Neuronal stem cell (in vitro differentiated cells): Measurements from ENCODE around the gene NACA2.

Experiments used
- DNase-seq: peaks from one replicate; pipeline ENCODE4 v3.0.0-alpha.2; 2013; ENCODE audit warnings: low spot score
- H2AFZ ChIP-seq: one replicate; pipeline ENCODE4 v1.6.1; 2013; ENCODE audit warnings: mild to moderate bottlenecking, low read length, inconsistent platforms
- H2AK5ac ChIP-seq: 2 replicates; pipeline ENCODE4 v1.6.1; 2013; ENCODE audit warnings: low read depth, mild to moderate bottlenecking, inconsistent platforms, low read length, moderate library complexity, mixed read lengths
- H2BK120ac ChIP-seq: 2 replicates; pipeline ENCODE4 v1.6.1; 2013; ENCODE audit warnings: low read depth, mild to moderate bottlenecking, inconsistent platforms, low read length, moderate library complexity, mixed read lengths
- H2BK12ac ChIP-seq: one replicate; pipeline ENCODE4 v1.6.1; 2013; ENCODE audit warnings: low read length, inconsistent platforms
- H2BK15ac ChIP-seq: 2 replicates; pipeline ENCODE4 v1.6.1; 2013; ENCODE audit warnings: mild to moderate bottlenecking, low read length, inconsistent platforms, mixed read lengths
- H2BK5ac ChIP-seq: one replicate; pipeline ENCODE4 v1.6.1; 2013; ENCODE audit warnings: inconsistent platforms, mild to moderate bottlenecking, low read length, moderate library complexity
- H3K14ac ChIP-seq: one replicate; pipeline ENCODE4 v1.6.1; 2013; ENCODE audit warnings: low read length, inconsistent platforms
- H3K18ac ChIP-seq: 2 replicates; pipeline ENCODE4 v1.6.1; 2013; ENCODE audit warnings: low read length, inconsistent platforms
- H3K23ac ChIP-seq: 2 replicates; pipeline ENCODE4 v1.6.1; 2013; ENCODE audit warnings: low read depth, mild to moderate bottlenecking, mixed read lengths, low read length, inconsistent platforms; ENCODE audit not compliant: poor library complexity
- H3K27ac ChIP-seq: replicated peaks from 3 replicates; pipeline ENCODE4 v1.5.1; 2013; ENCODE audit warnings: low read length, inconsistent platforms
- H3K27me3 ChIP-seq, 3 experiments: 2 replicates each; pipeline ENCODE4 v1.6.1; 2013; ENCODE audit warnings: low read length in 3 of 3, mild to moderate bottlenecking in 2 of 3, inconsistent platforms in 1 of 3, low read depth in 1 of 3, mixed read lengths in 1 of 3, moderate library complexity in 1 of 3; ENCODE audit not compliant: control insufficient read depth in 3 of 3, insufficient read depth in 3 of 3
- H3K36me3 ChIP-seq, 2 donors: replicated peaks in 1 of 2; 2 replicates each; pipeline ENCODE4 v1.6.1; 2013; ENCODE audit warnings: low read length in 2 of 2; ENCODE audit not compliant: control insufficient read depth in 2 of 2, insufficient read depth in 2 of 2
- H3K4ac ChIP-seq: 2 replicates; pipeline ENCODE4 v1.6.1; 2013; ENCODE audit warnings: inconsistent platforms, mild to moderate bottlenecking, low read length, moderate library complexity
- H3K4me1 ChIP-seq, 2 donors: 1 replicate in 1 of 2; 2 replicates in 1 of 2; pipeline ENCODE4 v1.6.1; 2013; ENCODE audit warnings: low read length in 2 of 2, low read depth in 1 of 2; ENCODE audit not compliant: control insufficient read depth in 2 of 2, insufficient read depth in 1 of 2
- H3K4me2 ChIP-seq: one replicate; pipeline ENCODE4 v1.6.1; 2013; ENCODE audit warnings: mild to moderate bottlenecking, low read length, inconsistent platforms; ENCODE audit not compliant: insufficient read depth, poor library complexity, severe bottlenecking
- H3K4me3 ChIP-seq, 2 donors: 2 replicates each; pipeline ENCODE4 v1.5.1; 2013; ENCODE audit warnings: low read length in 2 of 2, mild to moderate bottlenecking in 2 of 2, inconsistent platforms in 1 of 2, moderate library complexity in 1 of 2
- H3K79me1 ChIP-seq: one replicate; pipeline ENCODE4 v1.6.1; 2013; ENCODE audit warnings: low read depth, mild to moderate bottlenecking, inconsistent platforms, low read length, moderate library complexity
- H3K9ac ChIP-seq: one replicate; pipeline ENCODE4 v1.6.1; 2013; ENCODE audit warnings: mild to moderate bottlenecking, low read depth, low read length, inconsistent platforms; ENCODE audit not compliant: poor library complexity
- H3K9me3 ChIP-seq, 2 donors: replicated peaks in 1 of 2; 2 replicates each; pipeline versions ENCODE3 to v1.6.1; 2013; ENCODE audit warnings: low read length in 2 of 2, mild to moderate bottlenecking in 2 of 2, inconsistent platforms in 1 of 2, low read depth in 1 of 2, mixed read lengths in 1 of 2, moderate library complexity in 1 of 2; ENCODE audit not compliant: control insufficient read depth in 2 of 2, insufficient read depth in 1 of 2
- H4K8ac ChIP-seq: one replicate; pipeline ENCODE4 v1.6.1; 2013; ENCODE audit warnings: low read depth, mild to moderate bottlenecking, inconsistent platforms, low read length, moderate library complexity
- H4K91ac ChIP-seq: one replicate; pipeline ENCODE4 v1.6.1; 2013; ENCODE audit warnings: low read length, low read depth, mild to moderate bottlenecking, inconsistent platforms; ENCODE audit not compliant: poor library complexity
- WGBS, 2 donors: extraction: QIAGEN DNeasy Blood & Tissue Kit; methylation state at CpG; one replicate each; pipeline ENCODE4 v1.1.7; 2013; ENCODE audit warnings: missing lambda C conversion rate in 2 of 2, mixed read lengths in 1 of 2; ENCODE audit not compliant: insufficient read length in 2 of 2, insufficient replicate concordance in 1 of 2; ENCODE audit errors: extremely low coverage in 2 of 2; 5-methylcytosine and 5-hydroxymethylcytosine counted together

Gene NACA2

GRCh38 chr17:61624951-61625350 is 33.9 kb upstream of the NACA2 start:
- WGBS, 2 donors = no CpG with 5 or more reads among the region's 1 CpG
- Histone ChIP-seq H3K14ac (no peak overlapping the region), H3K4ac (no peak overlapping the region), H3K36me3 (no peaks in the 10 kb centered on the region), H4K8ac (no peak overlapping the region), H3K79me1 (no peaks in the 10 kb centered on the region), H4K91ac (no peak overlapping the region), H2AFZ (no peak overlapping the region), H3K27me3 (peaks cover 0 to 3% (median 0%) of the 10 kb centered on the region in 3 experiments), H3K27ac (no peak overlapping the region), H3K18ac (no peak overlapping the region), H2BK5ac (no peak overlapping the region), H2BK12ac (no peak overlapping the region), H3K4me3 (no peak overlapping the region), H2AK5ac (no peak overlapping the region), H3K4me1 (no peaks in the 10 kb centered on the region), H2BK15ac (no peak overlapping the region), H3K23ac (no peak overlapping the region), H2BK120ac (no peak overlapping the region), H3K4me2 (no peak overlapping the region), H3K9ac (no peak overlapping the region), H3K9me3 (peaks cover 0 to 1% of the 10 kb centered on the region in 2 donors)
- DNase-seq = no peak

GRCh38 chr17:61621317-61621716 is 30.3 kb upstream of the NACA2 start:
- WGBS, 2 donors = no CpG with 5 or more reads among the region's 2 CpGs
- no peak overlapping the region for H3K4me3 ChIP-seq

GRCh38 chr17:61619953-61620352 is 28.9 kb upstream of the NACA2 start:
- no peak overlapping the region for H3K23ac ChIP-seq
- no peak overlapping the region for H3K27ac ChIP-seq
- H3K27me3 ChIP-seq = peaks cover 0 to 3% (median 0%) of the 10 kb centered on the region in 3 experiments
- H4K8ac ChIP-seq = no peak overlapping the region
- no peak overlapping the region for H3K18ac ChIP-seq
- H3K9ac ChIP-seq = no peak overlapping the region
- no peak overlapping the region for H3K4me3 ChIP-seq
- H3K14ac ChIP-seq = no peak overlapping the region
- H3K36me3 ChIP-seq = no peaks in the 10 kb centered on the region
- WGBS, 2 donors = no CpG with 5 or more reads among the region's 1 CpG
- H3K4me2 ChIP-seq = no peak overlapping the region
- no peaks in the 10 kb centered on the region for H3K4me1 ChIP-seq
- no peak overlapping the region for H2BK15ac ChIP-seq
- no peak overlapping the region for H2AK5ac ChIP-seq
- no peak overlapping the region for H4K91ac ChIP-seq
- no peak overlapping the region for H3K4ac ChIP-seq
- no peaks in the 10 kb centered on the region for H3K79me1 ChIP-seq
- H2AFZ ChIP-seq = no peak overlapping the region
- H2BK12ac ChIP-seq = no peak overlapping the region
- no peak overlapping the region for H2BK5ac ChIP-seq
- H2BK120ac ChIP-seq = no peak overlapping the region
- H3K9me3 ChIP-seq = peaks cover 0 to 16% of the 10 kb centered on the region in 2 donors
- DNase-seq = no peak

More at GRCh38 chr17:61621317-61621716, 30.3 kb upstream of the NACA2 start:
- no peak overlapping the region for H3K4me2 ChIP-seq
- DNase-seq = no peak
- no peak overlapping the region for H4K91ac ChIP-seq
- H3K9ac ChIP-seq = no peak overlapping the region
- H2BK15ac ChIP-seq = no peak overlapping the region
- H2BK5ac ChIP-seq = no peak overlapping the region
- H3K14ac ChIP-seq = no peak overlapping the region
- H4K8ac ChIP-seq = no peak overlapping the region
- no peak overlapping the region for H2AFZ ChIP-seq
- H3K18ac ChIP-seq = no peak overlapping the region
- H3K27me3 ChIP-seq = peaks cover 0 to 3% (median 0%) of the 10 kb centered on the region in 3 experiments
- H3K27ac ChIP-seq = no peak overlapping the region
- no peaks in the 10 kb centered on the region for H3K36me3 ChIP-seq
- no peak overlapping the region for H3K4ac ChIP-seq
- no peak overlapping the region for H2AK5ac ChIP-seq
- no peak overlapping the region for H3K23ac ChIP-seq
- no peak overlapping the region for H2BK120ac ChIP-seq
- no peaks in the 10 kb centered on the region for H3K4me1 ChIP-seq
- no peaks in the 10 kb centered on the region for H3K79me1 ChIP-seq
- peaks cover 0 to 16% of the 10 kb centered on the region in 2 donors for H3K9me3 ChIP-seq
- no peak overlapping the region for H2BK12ac ChIP-seq

- no peak overlapping the region for H3K23ac ChIP-seq
- H3K9ac ChIP-seq = no peak overlapping the region
- no peak for DNase-seq
- WGBS, 2 donors = no CpG with 5 or more reads among the region's 1 CpG
- H3K27me3 ChIP-seq = peaks cover 0 to 3% (median 0%) of the 10 kb centered on the region in 3 experiments
- H2AK5ac ChIP-seq = no peak overlapping the region
- H4K8ac ChIP-seq = no peak overlapping the region
- no peaks in the 10 kb centered on the region for H3K4me1 ChIP-seq
- H3K18ac ChIP-seq = no peak overlapping the region
- no peak overlapping the region for H3K4me3 ChIP-seq
- H3K79me1 ChIP-seq = no peaks in the 10 kb centered on the region
- H4K91ac ChIP-seq = no peak overlapping the region
- no peak overlapping the region for H2BK12ac ChIP-seq
- H2BK120ac ChIP-seq = no peak overlapping the region
- H3K36me3 ChIP-seq = no peaks in the 10 kb centered on the region
- H3K4ac ChIP-seq = no peak overlapping the region
- no peak overlapping the region for H3K4me2 ChIP-seq
- H3K9me3 ChIP-seq = peaks cover 0 to 16% of the 10 kb centered on the region in 2 donors
- no peak overlapping the region for H3K14ac ChIP-seq
- H3K27ac ChIP-seq = no peak overlapping the region
- no peak overlapping the region for H2AFZ ChIP-seq
- no peak overlapping the region for H2BK5ac ChIP-seq
- H2BK15ac ChIP-seq = no peak overlapping the region
Measured at GRCh38 chr17:61619493-61619892, 28.5 kb upstream of the NACA2 start.
